Neural progenitor cell (in vitro differentiated cells): ENCODE measurements around the gene ARID2. TPM values are rescaled to one million over a fixed set of nuclear protein-coding genes. Genes with fewer than 3 reads are reported as not detected.

Experiments
- DNase-seq: peaks from one replicate; pipeline ENCODE4 v3.0.0-alpha.2; 2016; ENCODE audit warnings: low spot score
- H2AFZ ChIP-seq: fragments of 200-600 bp; sonication (generic); replicated peaks from 2 replicates; pipeline ENCODE4 v1.6.1; 2016; ENCODE audit warnings: antibody characterized with exemption
- H3F3A ChIP-seq: fragments of 200-600 bp; sonication (generic); 2 replicates; pipeline ENCODE4 v1.6.1; 2016; ENCODE audit warnings: antibody characterized with exemption, low read depth
- H3K27ac ChIP-seq: fragments of 200-600 bp; sonication (generic); 2 replicates; pipeline ENCODE4 v1.5.1; 2016; ENCODE audit warnings: mild to moderate bottlenecking
- H3K27me3 ChIP-seq: fragments of 200-600 bp; sonication (generic); 2 replicates; pipeline ENCODE4 v1.6.1; 2016; ENCODE audit warnings: mild to moderate bottlenecking, moderate library complexity
- H3K36me3 ChIP-seq: fragments of 200-600 bp; sonication (generic); 2 replicates; pipeline ENCODE4 v1.5.1; 2016
- H3K4me1 ChIP-seq: fragments of 200-600 bp; sonication (generic); 2 replicates; pipeline ENCODE4 v1.6.1; 2016; ENCODE audit warnings: mixed run types
- H3K4me2 ChIP-seq: fragments of 200-600 bp; sonication (generic); 2 replicates; pipeline ENCODE4 v1.6.1; 2016
- H3K4me3 ChIP-seq: fragments of 200-600 bp; sonication (generic); 2 replicates; pipeline ENCODE4 v1.5.1; 2016
- H3K79me2 ChIP-seq: fragments of 200-600 bp; sonication (generic); 2 replicates; pipeline ENCODE4 v1.6.1; 2016; ENCODE audit warnings: low read depth
- H3K9ac ChIP-seq: fragments of 200-600 bp; sonication (generic); 2 replicates; pipeline ENCODE4 v1.6.1; 2016
- H3K9me3 ChIP-seq: fragments of 200-600 bp; sonication (generic); 2 replicates; pipeline ENCODE4 v1.5.1; 2016; ENCODE audit warnings: low read depth
- H4K20me1 ChIP-seq: fragments of 200-600 bp; sonication (generic); 2 replicates; pipeline ENCODE4 v1.6.1; 2016; ENCODE audit warnings: low read depth
- H3K27ac Mint-ChIP-seq: 3 replicates; pipeline ENCODE4 v1.8.0; 2021; ENCODE audit warnings: mixed read lengths
- H3K27me3 Mint-ChIP-seq: 2 replicates; pipeline ENCODE4 v1.8.0; 2022; ENCODE audit warnings: low read depth, mild to moderate bottlenecking, inconsistent platforms, moderate library complexity, mixed read lengths; ENCODE audit not compliant: insufficient read depth
- H3K36me3 Mint-ChIP-seq: 3 replicates; pipeline ENCODE4 v1.8.0; 2021; ENCODE audit warnings: mixed read lengths
- H3K4me1 Mint-ChIP-seq: 3 replicates; pipeline ENCODE4 v1.8.0; 2021; ENCODE audit warnings: mixed read lengths
- H3K4me3 Mint-ChIP-seq: 3 replicates; pipeline ENCODE4 v1.8.0; 2021; ENCODE audit warnings: mild to moderate bottlenecking, moderate library complexity, mixed read lengths
- H3K9me3 Mint-ChIP-seq: 3 replicates; pipeline ENCODE4 v1.8.0; 2020; ENCODE audit warnings: mixed read lengths
- CTCF ChIP-seq: fragments of 200-600 bp; sonication (generic); IDR thresholded peaks from 2 replicates; pipeline ENCODE4 v1.5.1; 2017; ENCODE audit warnings: antibody characterized with exemption, mild to moderate bottlenecking
- EZH2 ChIP-seq: fragments of 200-600 bp; sonication (generic); IDR thresholded peaks from 2 replicates; pipeline ENCODE4 v1.6.1; 2017; ENCODE audit warnings: antibody characterized with exemption, mild to moderate bottlenecking, moderate library complexity
- EZH2phosphoT487 ChIP-seq: fragments of 200-600 bp; sonication (generic); IDR thresholded peaks from 2 replicates; pipeline ENCODE4 v1.6.1; 2017; ENCODE audit warnings: antibody characterized with exemption
- total RNA-seq: library from RNA; depleted of rRNA; stranded (reverse); fragments of >200 nt; gene quantifications from 2 replicates; pipeline ENCODE4 v1.2.3, GENCODE V29; 2015; ENCODE audit warnings: low replicate concordance

Gene ARID2
- total RNA-seq, 1 donor from 2014 or later, result 86.4 TPM

DNA sequence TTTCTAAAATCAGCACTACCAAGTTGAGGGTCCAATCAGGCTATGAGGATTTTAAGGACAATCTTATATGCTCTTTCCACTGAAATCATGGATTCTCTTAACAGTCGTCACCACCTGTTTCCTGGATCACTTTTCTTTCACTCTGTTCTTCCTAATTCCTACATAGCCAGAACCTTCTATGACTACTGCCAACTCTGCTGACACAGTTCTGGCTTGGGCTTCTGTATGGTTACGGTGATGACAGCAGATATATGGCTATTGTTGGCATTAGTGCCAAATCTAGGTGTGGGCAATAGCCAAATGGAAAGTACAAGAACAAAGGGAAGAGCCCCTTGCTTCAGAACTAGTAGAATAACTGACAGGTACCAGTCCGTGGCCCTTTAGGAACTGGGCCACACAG is 124.0 kb downstream of the ARID2 start:
- Mint-ChIP-seq H3K27ac (no peak overlapping the region), H3K9me3 (no peaks in the 10 kb centered on the region), H3K27me3 (peaks cover 4% of the 10 kb centered on the region), H3K36me3 (peaks cover 46% of the 10 kb centered on the region), H3K4me1 (no peaks in the 10 kb centered on the region), H3K4me3 (no peak overlapping the region)
- H3K27ac ChIP-seq, result no peak overlapping the region
- no peak overlapping the region for H3K9ac ChIP-seq
- no peak overlapping the region for H3K4me2 ChIP-seq
- peaks cover 24% of the 10 kb centered on the region for H3K79me2 ChIP-seq
- H4K20me1 ChIP-seq, result no peaks in the 10 kb centered on the region
- no peaks in the 10 kb centered on the region for H3K4me1 ChIP-seq
- H3K36me3 ChIP-seq, result peaks cover 27% of the 10 kb centered on the region
- DNase-seq, result no peak
- TF ChIP-seq EZH2phosphoT487 (no peak), EZH2 (no peak), CTCF (no peak)
- no peaks in the 10 kb centered on the region for H3K9me3 ChIP-seq
- H2AFZ ChIP-seq, result no peak overlapping the region
- H3F3A ChIP-seq, result no peaks in the 10 kb centered on the region
- H3K27me3 ChIP-seq, result no peaks in the 10 kb centered on the region
- no peak overlapping the region for H3K4me3 ChIP-seq

DNA sequence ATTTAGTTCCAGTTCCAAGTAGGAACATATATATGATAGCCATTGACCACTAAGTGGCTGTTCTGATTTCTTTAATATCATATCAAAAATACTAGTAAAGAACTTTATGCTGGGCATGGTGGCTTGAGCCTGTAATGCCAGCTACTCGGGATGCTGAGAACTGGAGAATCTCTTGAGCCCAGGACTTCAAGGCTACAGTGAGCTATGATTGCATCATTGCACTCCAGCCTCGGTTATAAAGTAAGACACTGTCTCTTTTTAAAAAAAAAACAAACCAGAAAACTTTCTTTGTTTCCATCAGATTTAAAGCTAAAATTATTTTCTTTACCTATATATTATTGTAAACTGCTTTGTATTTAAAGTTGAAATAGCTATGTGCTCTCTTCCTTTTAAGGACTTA is 133.8 kb downstream of the ARID2 start:
- no peaks in the 10 kb centered on the region for H3K4me1 Mint-ChIP-seq
- no peaks in the 10 kb centered on the region for H3K27me3 ChIP-seq
- H3F3A ChIP-seq, result no peaks in the 10 kb centered on the region
- H3K36me3 ChIP-seq, result peaks cover 47% of the 10 kb centered on the region
- H3K4me2 ChIP-seq, result no peak overlapping the region
- no peaks in the 10 kb centered on the region for H4K20me1 ChIP-seq
- peaks cover 2% of the 10 kb centered on the region for H3K9me3 Mint-ChIP-seq
- H3K4me3 ChIP-seq, result no peak overlapping the region
- no peak for TF ChIP-seq EZH2phosphoT487
- no peak for TF ChIP-seq EZH2
- no peak for TF ChIP-seq CTCF
- no peak overlapping the region for H3K27ac Mint-ChIP-seq
- peaks cover 33% of the 10 kb centered on the region for H3K36me3 Mint-ChIP-seq
- no peak overlapping the region for H3K4me3 Mint-ChIP-seq
- H3K9me3 ChIP-seq, result no peaks in the 10 kb centered on the region
- DNase-seq, result no peak
- no peaks in the 10 kb centered on the region for H3K27me3 Mint-ChIP-seq
- no peak overlapping the region for H3K27ac ChIP-seq
- H3K79me2 ChIP-seq, result peaks cover 11% of the 10 kb centered on the region
- no peak overlapping the region for H3K9ac ChIP-seq
- H3K4me1 ChIP-seq, result no peaks in the 10 kb centered on the region
- H2AFZ ChIP-seq, result no peak overlapping the region

DNA sequence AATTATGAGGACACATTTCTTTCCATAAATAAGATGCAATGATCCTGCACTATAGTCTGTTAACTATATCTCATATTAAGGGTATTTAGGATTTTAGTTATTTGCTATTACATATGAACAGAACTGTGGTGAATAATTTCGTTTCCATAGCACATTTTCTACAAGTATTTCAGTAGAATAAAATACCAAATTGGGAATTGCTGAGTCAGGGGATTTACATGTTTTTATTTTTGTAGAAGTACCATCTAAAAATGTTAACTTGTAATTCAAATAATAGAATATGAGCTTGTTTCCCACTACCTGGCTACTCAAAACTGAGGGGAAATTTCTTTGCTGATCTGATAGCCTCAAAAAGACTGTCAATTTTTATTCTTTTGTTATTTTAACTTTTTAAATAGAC is 136.8 kb downstream of the ARID2 start:
- peaks cover 10% of the 10 kb centered on the region for H3K79me2 ChIP-seq
- H3K27me3 ChIP-seq, result no peaks in the 10 kb centered on the region
- H3K4me3 Mint-ChIP-seq, result no peak overlapping the region
- peaks cover 2% of the 10 kb centered on the region for H3K27me3 Mint-ChIP-seq
- H3K4me2 ChIP-seq, result no peak overlapping the region
- H4K20me1 ChIP-seq, result no peaks in the 10 kb centered on the region
- H3K36me3 ChIP-seq, result peaks cover 35% of the 10 kb centered on the region
- no peaks in the 10 kb centered on the region for H3K4me1 Mint-ChIP-seq
- no peaks in the 10 kb centered on the region for H3F3A ChIP-seq
- DNase-seq, result no peak
- H3K4me3 ChIP-seq, result no peak overlapping the region
- no peaks in the 10 kb centered on the region for H3K4me1 ChIP-seq
- H2AFZ ChIP-seq, result no peak overlapping the region
- TF ChIP-seq EZH2phosphoT487 (no peak), EZH2 (no peak), CTCF (no peak)
- peaks cover 34% of the 10 kb centered on the region for H3K36me3 Mint-ChIP-seq
- H3K27ac Mint-ChIP-seq, result no peak overlapping the region
- no peak overlapping the region for H3K27ac ChIP-seq
- no peak overlapping the region for H3K9ac ChIP-seq
- peaks cover 2% of the 10 kb centered on the region for H3K9me3 Mint-ChIP-seq
- H3K9me3 ChIP-seq, result no peaks in the 10 kb centered on the region

- no peak overlapping the region for H3K9ac ChIP-seq
- no peak overlapping the region for H3K4me3 ChIP-seq
- Mint-ChIP-seq H3K4me1 (no peaks in the 10 kb centered on the region), H3K4me3 (no peak overlapping the region), H3K27me3 (peaks cover 2% of the 10 kb centered on the region), H3K27ac (peak overlapping the region; percentile 36), H3K36me3 (peaks cover 49% of the 10 kb centered on the region), H3K9me3 (peaks cover 8% of the 10 kb centered on the region)
- no peaks in the 10 kb centered on the region for H3K9me3 ChIP-seq
- no peaks in the 10 kb centered on the region for H3K4me1 ChIP-seq
- DNase-seq, result no peak
- H3K4me2 ChIP-seq, result no peak overlapping the region
- H3K27ac ChIP-seq, result no peak overlapping the region
- H3K79me2 ChIP-seq, result peaks cover 27% of the 10 kb centered on the region
- H2AFZ ChIP-seq, result no peak overlapping the region
- TF ChIP-seq EZH2, result no peak
- TF ChIP-seq CTCF, result no peak
- TF ChIP-seq EZH2phosphoT487, result no peak
- H3K27me3 ChIP-seq, result no peaks in the 10 kb centered on the region
- no peaks in the 10 kb centered on the region for H3F3A ChIP-seq
- peaks cover 7% of the 10 kb centered on the region for H3K36me3 ChIP-seq
- no peaks in the 10 kb centered on the region for H4K20me1 ChIP-seq
Observed at GRCh38 chr12:45872446-45872845, 142.9 kb downstream of the ARID2 start.
